ENCODE results near the gene HSPE1. TPM values are rescaled to one million over a fixed set of nuclear protein-coding genes. Genes with fewer than 3 reads are reported as not detected.

The HSPE1 gene
- total and polyA plus RNA-seq, 2 experiments from 2014 or later = 54.6 to 188 TPM

GRCh38 chr2:197514754-197515153 lies 14.6 kb downstream of the HSPE1 start:
- Histone ChIP-seq H3K4me1 (ENCODE audit: insufficient read depth) (peaks cover 23% of the 10 kb centered on the region), H3K4me2 (ENCODE audit: unreplicated experiment) (peak overlapping the region; percentile 87), H3K9me2 (ENCODE audit: insufficient read depth) (no peaks in the 10 kb centered on the region), H3K27ac (peak overlapping the region; percentile 70), H3K4me3 (peak overlapping the region; percentile 100), H3K9ac (peak overlapping the region; percentile 89), H3K9me3 (ENCODE audit: low read depth) (no peaks in the 10 kb centered on the region), H3K36me3 (ENCODE audit: low read depth) (no peaks in the 10 kb centered on the region), H3F3A (ENCODE audit: insufficient read depth) (peaks cover 30% of the 10 kb centered on the region), H3K79me2 (ENCODE audit: insufficient read depth) (peaks cover 39% of the 10 kb centered on the region), H2AFZ (peak overlapping the region; percentile 93), H3K27me3 (replicated peaks; ENCODE audit: insufficient read depth) (no peaks in the 10 kb centered on the region), H4K20me1 (ENCODE audit: insufficient read depth) (peaks cover 5% of the 10 kb centered on the region; the same call in 1 of the 2 replicates)
- peak; percentile 33 for DNase-seq
- in situ Hi-C loops (cut with MboI) = no loop called here
- 33 to 35% methylated on average over 3 of the region's 3 CpGs for WGBS, 2 experiments (ENCODE audit: low coverage in 1 of 2, low lambda C conversion rate in 2 of 2, missing lambda C conversion rate in 2 of 2)
- no peak for TF ChIP-seq EZH2 (IDR thresholded peaks at IDR 0.05; ENCODE audit: insufficient read depth, poor library complexity, severe bottlenecking)
- no peak for TF ChIP-seq EZH2phosphoT487 (IDR thresholded peaks at IDR 0.05; ENCODE audit: insufficient read depth, low read depth)

DNA sequence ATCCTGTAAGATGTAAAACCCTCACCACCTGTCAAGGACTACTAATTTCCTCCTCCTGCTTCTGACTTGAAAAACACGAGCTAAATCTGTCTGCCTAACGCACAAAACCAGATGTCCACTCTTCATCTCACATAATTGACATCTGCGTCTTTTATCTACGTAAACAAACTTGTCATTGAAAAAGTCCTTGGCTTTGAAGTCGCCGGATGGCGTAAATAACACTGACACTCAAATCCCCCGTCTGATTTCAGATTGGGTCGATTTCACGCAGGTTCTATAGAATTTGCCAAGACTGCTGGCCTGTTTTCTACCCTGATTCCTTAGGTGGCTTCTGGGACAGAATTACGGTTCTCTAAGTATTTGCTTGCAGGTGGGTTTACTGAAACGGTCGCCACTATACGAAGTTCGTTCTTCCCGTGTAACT lies 15.1 kb downstream of the HSPE1 start:
- peak overlapping the region; percentile 100 for H3K4me3 ChIP-seq
- peaks cover 5% of the 10 kb centered on the region; the same call in 1 of the 2 replicates for H4K20me1 ChIP-seq (ENCODE audit: insufficient read depth)
- H3K4me1 ChIP-seq (ENCODE audit: insufficient read depth) = peaks cover 23% of the 10 kb centered on the region
- peak overlapping the region; percentile 87 for H3K4me2 ChIP-seq (ENCODE audit: unreplicated experiment)
- H3K79me2 ChIP-seq (ENCODE audit: insufficient read depth) = peaks cover 45% of the 10 kb centered on the region
- peak overlapping the region; percentile 93 for H2AFZ ChIP-seq
- TF ChIP-seq EZH2phosphoT487 (IDR thresholded peaks at IDR 0.05; ENCODE audit: insufficient read depth, low read depth) (no peak), EZH2 (IDR thresholded peaks at IDR 0.05; ENCODE audit: insufficient read depth, poor library complexity, severe bottlenecking) (no peak)
- H3K9ac ChIP-seq = peak overlapping the region; percentile 89
- peak overlapping the region; percentile 70 for H3K27ac ChIP-seq
- H3K9me2 ChIP-seq (ENCODE audit: insufficient read depth) = no peaks in the 10 kb centered on the region
- no peaks in the 10 kb centered on the region for H3K36me3 ChIP-seq (ENCODE audit: low read depth)
- peaks cover 30% of the 10 kb centered on the region for H3F3A ChIP-seq (ENCODE audit: insufficient read depth)
- in situ Hi-C loops (cut with MboI) = no loop called here
- H3K27me3 ChIP-seq (replicated peaks; ENCODE audit: insufficient read depth) = no peaks in the 10 kb centered on the region
- no peaks in the 10 kb centered on the region for H3K9me3 ChIP-seq (ENCODE audit: low read depth)
- WGBS, 2 experiments (ENCODE audit: low coverage in 1 of 2, low lambda C conversion rate in 2 of 2, missing lambda C conversion rate in 2 of 2) = 3 to 4% methylated on average over 16 of the region's 16 CpGs
- DNase-seq = no peak

GRCh38 chr2:197515739-197516392 lies 15.7 kb downstream of the HSPE1 start, which contains the start of gene MOB4:
TSS of gene MOB4 (plus strand) at chr2:197516066. CDS start at chr2:197516087, 21 bp downstream.
- peak within 1 kb of the TSS; percentile 95 for H3K4me2 ChIP-seq (ENCODE audit: unreplicated experiment)
- H3K27ac ChIP-seq = peak within 1 kb of the TSS; percentile 70
- peaks cover 23% of the 10 kb centered on the region for H3K4me1 ChIP-seq (ENCODE audit: insufficient read depth)
- H3K27me3 ChIP-seq (replicated peaks; ENCODE audit: insufficient read depth) = no peaks in the 10 kb centered on the region
- H3K36me3 ChIP-seq (ENCODE audit: low read depth) = no peaks in the 10 kb centered on the region
- H3K79me2 ChIP-seq (ENCODE audit: insufficient read depth) = peaks cover 50% of the 10 kb centered on the region
- no peaks in the 10 kb centered on the region for H3K9me3 ChIP-seq (ENCODE audit: low read depth)
- WGBS, 2 experiments (ENCODE audit: low coverage in 1 of 2, low lambda C conversion rate in 2 of 2, missing lambda C conversion rate in 2 of 2) = 1% methylated on average over 50 to 63 of the region's 66 CpGs
- no peaks in the 10 kb centered on the region for H3K9me2 ChIP-seq (ENCODE audit: insufficient read depth)
- in situ Hi-C loops (cut with MboI) = no loop called here
- peak within 1 kb of the TSS; percentile 89 for H3K9ac ChIP-seq
- peak within 1 kb of the TSS; percentile 100 for H3K4me3 ChIP-seq
- H2AFZ ChIP-seq = peak within 1 kb of the TSS; percentile 93
- DNase-seq = peak; percentile 97
- H3F3A ChIP-seq (ENCODE audit: insufficient read depth) = peaks cover 30% of the 10 kb centered on the region
- peaks cover 5% of the 10 kb centered on the region; the same call in 1 of the 2 replicates for H4K20me1 ChIP-seq (ENCODE audit: insufficient read depth)
- TF ChIP-seq EZH2 (IDR thresholded peaks at IDR 0.05; ENCODE audit: insufficient read depth, poor library complexity, severe bottlenecking) = no peak
- TF ChIP-seq EZH2phosphoT487 (IDR thresholded peaks at IDR 0.05; ENCODE audit: insufficient read depth, low read depth) = no peak

DNA sequence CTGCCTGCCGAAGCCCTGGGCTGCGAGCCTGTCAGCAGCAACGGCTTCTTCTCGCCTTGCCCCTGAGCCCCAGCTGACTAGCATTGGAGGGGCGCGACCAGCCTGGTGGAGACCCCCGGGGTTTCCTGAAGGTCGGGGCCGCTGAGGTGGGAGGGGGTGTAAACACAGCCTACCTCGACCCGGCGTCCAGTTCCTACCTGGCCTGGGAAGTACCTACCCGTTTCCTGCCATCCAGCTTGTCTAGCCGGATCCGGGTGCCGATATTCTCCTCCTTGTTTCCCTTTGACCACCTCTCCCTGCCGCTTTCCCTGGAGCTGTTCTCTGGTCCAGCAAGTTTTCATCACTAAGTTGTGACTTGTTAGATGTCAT lies 16.2 kb downstream of the HSPE1 start:
- 0 to 2% methylated on average over 10 to 13 of the region's 17 CpGs for WGBS, 2 experiments (ENCODE audit: low coverage in 1 of 2, low lambda C conversion rate in 2 of 2, missing lambda C conversion rate in 2 of 2)
- Histone ChIP-seq H3K4me3 (peak overlapping the region; percentile 100), H3K4me1 (ENCODE audit: insufficient read depth) (peaks cover 23% of the 10 kb centered on the region), H3K9me2 (ENCODE audit: insufficient read depth) (no peaks in the 10 kb centered on the region), H3K9me3 (ENCODE audit: low read depth) (no peaks in the 10 kb centered on the region), H3K27me3 (replicated peaks; ENCODE audit: insufficient read depth) (no peaks in the 10 kb centered on the region), H3K4me2 (ENCODE audit: unreplicated experiment) (peak overlapping the region; percentile 95), H3K36me3 (ENCODE audit: low read depth) (no peaks in the 10 kb centered on the region), H3F3A (ENCODE audit: insufficient read depth) (peaks cover 30% of the 10 kb centered on the region), H2AFZ (peak overlapping the region; percentile 93), H3K27ac (peak overlapping the region; percentile 70), H4K20me1 (ENCODE audit: insufficient read depth) (peaks cover 5% of the 10 kb centered on the region; the same call in 1 of the 2 replicates), H3K79me2 (ENCODE audit: insufficient read depth) (peaks cover 55% of the 10 kb centered on the region), H3K9ac (peak overlapping the region; percentile 89)
- peak; percentile 68 for DNase-seq
- no peak for TF ChIP-seq EZH2 (IDR thresholded peaks at IDR 0.05; ENCODE audit: insufficient read depth, poor library complexity, severe bottlenecking)
- in situ Hi-C loops (cut with MboI) = no loop called here
